ENCODE measurements around the gene SYCP1. TPM values are rescaled to one million over a fixed set of nuclear protein-coding genes. Genes with fewer than 3 reads are reported as not detected.

SYCP1 gene
- total RNA-seq, 1 experiment from 2014 or later: not detected

GRCh38 chr1:114831276-114831994, 23.2 kb upstream of the SYCP1 start:
- H3K4me2 ChIP-seq: no peak overlapping the region
- no peak overlapping the region for H3K4me3 ChIP-seq
- ChIA-PET CTCF (no interaction called here), POLR2A (ENCODE audit: unreplicated experiment) (interaction anchor here (0.6 kb wide), 1 partner anchor 1053 kb away, joined by 6 read pairs; no protein-coding TSS in a partner anchor)
- no peaks in the 10 kb centered on the region for H3F3A ChIP-seq (ENCODE audit: insufficient read depth, low read depth)
- BruUV-seq (replicated peaks): no TSS peak
- H3K4me1 ChIP-seq (replicated peaks; ENCODE audit: insufficient read depth): 0 out of 2 replicates have a peak, but pooled peaks cover 5% of the 10 kb centered on the region
- no peaks in the 10 kb centered on the region for H3K27me3 ChIP-seq (ENCODE audit: insufficient read depth, low read depth)
- no peaks in the 10 kb centered on the region for H3K79me2 ChIP-seq (ENCODE audit: low read depth)
- H3K36me3 ChIP-seq (ENCODE audit: low read depth): no peaks in the 10 kb centered on the region
- H3K9me3 ChIP-seq (ENCODE audit: insufficient read depth, low read depth): no peaks in the 10 kb centered on the region; the same call in 1 of the 2 replicates
- no peak overlapping the region for H2AFZ ChIP-seq
- intact Hi-C loops (cut with micrococcal nuclease; ENCODE audit: unreplicated experiment): no loop called here
- no peak for TF ChIP-seq CTCF (conservative IDR thresholded peaks at IDR 0.05)
- TF ChIP-seq EZH2 (IDR thresholded peaks at IDR 0.05; ENCODE audit: low read depth): no peak
- DNase-seq: peak in 1 of 2 experiments; percentile 17
- H4K20me1 ChIP-seq (ENCODE audit: insufficient read depth): no peaks in the 10 kb centered on the region
- no peak overlapping the region for H3K27ac ChIP-seq
- no peaks in the 10 kb centered on the region for H3K9me2 ChIP-seq (ENCODE audit: insufficient read depth)

- H3K36me3 ChIP-seq (ENCODE audit: low read depth): no peaks in the 10 kb centered on the region
- no TSS peak for BruUV-seq (replicated peaks)
- POLR2A ChIA-PET (ENCODE audit: unreplicated experiment): interaction anchor here (0.6 kb wide), 1 partner anchor 1053 kb away, joined by 6 read pairs; no protein-coding TSS in a partner anchor
- no peak overlapping the region for H3K4me3 ChIP-seq
- no peak overlapping the region for H2AFZ ChIP-seq
- no peak overlapping the region for H3K4me2 ChIP-seq
- H3K4me1 ChIP-seq (replicated peaks; ENCODE audit: insufficient read depth): 0 out of 2 replicates have a peak, but pooled peaks cover 5% of the 10 kb centered on the region
- no peaks in the 10 kb centered on the region for H3K79me2 ChIP-seq (ENCODE audit: low read depth)
- peak in 1 of 2 experiments; percentile 32 for DNase-seq
- H3K9me3 ChIP-seq (ENCODE audit: insufficient read depth, low read depth): no peaks in the 10 kb centered on the region; the same call in 1 of the 2 replicates
- no peak overlapping the region for H3K27ac ChIP-seq
- no peaks in the 10 kb centered on the region for H3F3A ChIP-seq (ENCODE audit: insufficient read depth, low read depth)
- no peaks in the 10 kb centered on the region for H3K27me3 ChIP-seq (ENCODE audit: insufficient read depth, low read depth)
- intact Hi-C loops (cut with micrococcal nuclease; ENCODE audit: unreplicated experiment): no loop called here
- H4K20me1 ChIP-seq (ENCODE audit: insufficient read depth): no peaks in the 10 kb centered on the region
- H3K9me2 ChIP-seq (ENCODE audit: insufficient read depth): no peaks in the 10 kb centered on the region
- CTCF ChIA-PET: no interaction called here
- TF ChIP-seq EZH2 (IDR thresholded peaks at IDR 0.05; ENCODE audit: low read depth) (no peak), CTCF (conservative IDR thresholded peaks at IDR 0.05) (no peak)
Observed at GRCh38 chr1:114832057-114832456, 22.6 kb upstream of the SYCP1 start.

- Histone ChIP-seq H3K4me2 (no peak overlapping the region), H3K9me3 (ENCODE audit: insufficient read depth, low read depth) (no peaks in the 10 kb centered on the region; the same call in 1 of the 2 replicates), H3K4me3 (no peak overlapping the region), H3K79me2 (ENCODE audit: low read depth) (no peaks in the 10 kb centered on the region), H3K4me1 (replicated peaks; ENCODE audit: insufficient read depth) (0 out of 2 replicates have a peak, but pooled peaks cover 1% of the 10 kb centered on the region), H3K36me3 (ENCODE audit: low read depth) (no peaks in the 10 kb centered on the region), H3K9me2 (ENCODE audit: insufficient read depth) (no peaks in the 10 kb centered on the region), H3F3A (ENCODE audit: insufficient read depth, low read depth) (no peaks in the 10 kb centered on the region), H3K27me3 (ENCODE audit: insufficient read depth, low read depth) (no peaks in the 10 kb centered on the region), H4K20me1 (ENCODE audit: insufficient read depth) (no peaks in the 10 kb centered on the region), H3K27ac (no peak overlapping the region), H2AFZ (no peak overlapping the region)
- POLR2A ChIA-PET (ENCODE audit: unreplicated experiment): no interaction called here
- TF ChIP-seq EZH2 (IDR thresholded peaks at IDR 0.05; ENCODE audit: low read depth): no peak
- DNase-seq: peak in 1 of 2 experiments; percentile 16
- CTCF ChIA-PET: no interaction called here
- intact Hi-C loops (cut with micrococcal nuclease; ENCODE audit: unreplicated experiment): no loop called here
- BruUV-seq (replicated peaks): no TSS peak
Observed at GRCh38 chr1:114833421-114833820, 21.2 kb upstream of the SYCP1 start.

Data from PC-9 (cell line).